ENCODE data around the gene ELAVL1.

GRCh38 chr19:7982651-7983099, 22.8 kb downstream of the ELAVL1 start:
- TF ChIP-seq TAF1 (IDR thresholded peaks at IDR 0.05; ENCODE audit: borderline replicate concordance, low read depth, low read length) (no peak), POLR2AphosphoS5 (IDR thresholded peaks at IDR 0.05; ENCODE audit: low read depth, low read length) (no peak)

Data from GM12892 (cell line).